ENCODE data around the gene AOAH.
"Not testable (repeated sequence)": the region's sequence is repeated elsewhere in the genome, so short reads cannot be mapped to it uniquely, and the experiment has no call there.

Gene AOAH

GRCh38 chr7:36654436-36654835, 69.9 kb downstream of the AOAH start:
- no peak for DNase-seq

GRCh38 chr7:36653663-36654355, 70.5 kb downstream of the AOAH start:
- DNase-seq: no peak

- DNase-seq: no peak
Measured at GRCh38 chr7:36653008-36653662, 71.2 kb downstream of the AOAH start.

GRCh38 chr7:36652431-36652830, 71.9 kb downstream of the AOAH start:
- no peak for DNase-seq

- no peak for DNase-seq
Measured at GRCh38 chr7:36651404-36651803, 72.9 kb downstream of the AOAH start.

- DNase-seq: peak; percentile 20 to 38
Measured at GRCh38 chr7:36650766-36651312, 73.5 kb downstream of the AOAH start.

- DNase-seq: no peak
Measured at GRCh38 chr7:36650320-36650719, 74.0 kb downstream of the AOAH start.

- DNase-seq: not testable (repeated sequence)
Measured at GRCh38 chr7:36649319-36649718, 75.0 kb downstream of the AOAH start.

GRCh38 chr7:36648441-36648840, 75.9 kb downstream of the AOAH start:
- no peak for DNase-seq

GRCh38 chr7:36644625-36645422, 79.5 kb downstream of the AOAH start:
- DNase-seq: no peak

- DNase-seq: no peak
Measured at GRCh38 chr7:36642414-36642813, 81.9 kb downstream of the AOAH start.

GRCh38 chr7:36642010-36642409, 82.3 kb downstream of the AOAH start:
- DNase-seq: no peak

GRCh38 chr7:36640682-36641081, 83.6 kb downstream of the AOAH start:
- no peak for DNase-seq

- DNase-seq: no peak
Measured at GRCh38 chr7:36639826-36640225, 84.5 kb downstream of the AOAH start.

GRCh38 chr7:36638586-36639263, 85.6 kb downstream of the AOAH start:
- DNase-seq: no peak

GRCh38 chr7:36638140-36638539, 86.2 kb downstream of the AOAH start:
- DNase-seq: no peak

- DNase-seq: no peak
Measured at GRCh38 chr7:36637417-36637816, 86.9 kb downstream of the AOAH start.

GRCh38 chr7:36636126-36636525, 88.2 kb downstream of the AOAH start:
- DNase-seq: no peak

- DNase-seq: no peak
Measured at GRCh38 chr7:36635091-36635490, 89.2 kb downstream of the AOAH start.

GRCh38 chr7:36633377-36633776, 90.9 kb downstream of the AOAH start:
- no peak for DNase-seq

- no peak for DNase-seq
Measured at GRCh38 chr7:36630112-36630650, 94.1 kb downstream of the AOAH start.

- DNase-seq: no peak
Measured at GRCh38 chr7:36629351-36629750, 94.9 kb downstream of the AOAH start.

GRCh38 chr7:36627836-36628235, 96.5 kb downstream of the AOAH start:
- DNase-seq: no peak
